HG03575 (cell line): Measurements from ENCODE around the gene MRPL58.
"Not testable (repeated sequence)": the region's sequence is repeated elsewhere in the genome, so short reads cannot be mapped to it uniquely, and the experiment has no call there.

Experiments used
- ATAC-seq: cut with Tn5 transposase; IDR thresholded peaks from one replicate; pipeline ENCODE4 v1.9.1; 2021; ENCODE audit not compliant: unreplicated experiment, insufficient number of reproducible peaks, low FRiP score; ENCODE audit errors: extremely low read depth

MRPL58 gene

DNA sequence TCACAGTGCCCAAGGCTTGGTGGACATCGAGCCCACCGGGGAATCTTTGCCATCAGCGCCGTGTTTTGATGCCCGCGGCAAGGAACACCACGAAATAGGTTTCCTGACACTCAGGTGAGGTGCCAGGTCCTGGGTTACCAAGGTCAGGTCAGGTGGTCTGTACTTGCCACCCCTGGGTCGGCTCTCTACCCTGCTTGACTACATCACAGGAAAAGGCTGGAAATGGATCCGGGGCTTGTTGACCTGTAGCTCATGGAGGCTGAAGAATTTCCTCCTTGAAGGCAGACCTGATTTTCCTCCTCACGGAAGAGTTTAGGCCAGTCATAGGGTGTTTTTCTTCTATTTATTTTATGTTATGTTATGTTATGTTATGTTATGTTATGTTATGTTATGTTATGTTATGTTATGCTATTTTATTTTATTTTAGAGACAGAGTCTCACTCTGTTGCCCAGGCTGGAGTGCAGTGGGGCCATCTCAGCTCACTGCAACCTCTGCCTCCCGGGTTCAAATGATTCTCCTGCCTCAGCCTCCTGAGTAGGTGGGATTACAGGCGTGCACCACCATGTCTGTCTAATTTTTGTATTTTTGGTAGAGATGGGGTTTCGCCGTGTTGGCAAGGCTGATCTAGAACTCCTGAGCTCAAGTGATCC, 29.7 kb upstream of the MRPL58 start:
- not testable (repeated sequence) for ATAC-seq

DNA sequence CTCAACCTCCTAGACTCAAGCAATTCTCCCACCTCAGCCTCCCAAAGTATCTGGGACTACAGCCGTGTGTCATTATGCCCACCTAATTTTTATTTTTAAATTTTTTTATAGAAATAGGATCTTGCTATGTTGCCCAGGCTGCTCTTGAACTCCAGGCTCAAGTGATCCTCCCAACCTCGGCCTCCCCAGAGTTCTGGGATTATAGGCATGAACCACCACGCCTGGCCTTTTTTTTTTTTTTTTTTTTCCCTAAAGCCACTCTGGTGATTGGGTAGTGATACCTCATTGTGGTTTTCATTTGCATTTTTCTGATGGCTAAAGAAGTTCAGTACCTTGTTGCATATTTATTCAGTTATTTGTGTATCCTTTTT, 26.3 kb upstream of the MRPL58 start:
- no peak for ATAC-seq

DNA sequence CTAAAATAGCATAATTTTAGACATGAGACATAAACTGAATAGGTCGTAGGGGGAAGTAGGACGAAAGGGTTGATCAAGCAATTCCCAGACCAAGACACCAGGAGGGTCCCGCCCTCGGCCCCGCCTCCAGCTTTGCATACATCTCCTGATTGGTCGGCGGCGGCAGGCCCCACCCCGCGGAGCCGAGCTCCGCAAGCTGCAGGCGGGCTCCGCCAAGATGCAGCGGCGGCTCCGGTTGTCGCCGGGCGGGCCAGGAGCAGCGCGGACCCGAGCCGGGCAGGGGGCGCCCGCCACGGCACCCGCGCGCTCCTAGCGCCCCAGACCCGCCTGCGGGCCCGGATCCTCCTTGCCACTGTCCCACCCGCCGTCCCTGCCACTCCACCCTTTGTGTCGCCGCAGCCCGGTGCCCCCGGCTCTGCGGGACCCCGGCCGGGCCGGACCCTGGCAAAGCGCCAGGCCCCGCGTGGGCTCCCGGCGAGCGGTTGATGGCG, 25.0 kb upstream of the MRPL58 start, which contains the start of gene CDR2L:
Gene CDR2L (plus strand): TSS at position 215 of the 491 bp plus-strand sequence. CDS start 412 bp downstream, outside the sequence.
- no peak for ATAC-seq

DNA sequence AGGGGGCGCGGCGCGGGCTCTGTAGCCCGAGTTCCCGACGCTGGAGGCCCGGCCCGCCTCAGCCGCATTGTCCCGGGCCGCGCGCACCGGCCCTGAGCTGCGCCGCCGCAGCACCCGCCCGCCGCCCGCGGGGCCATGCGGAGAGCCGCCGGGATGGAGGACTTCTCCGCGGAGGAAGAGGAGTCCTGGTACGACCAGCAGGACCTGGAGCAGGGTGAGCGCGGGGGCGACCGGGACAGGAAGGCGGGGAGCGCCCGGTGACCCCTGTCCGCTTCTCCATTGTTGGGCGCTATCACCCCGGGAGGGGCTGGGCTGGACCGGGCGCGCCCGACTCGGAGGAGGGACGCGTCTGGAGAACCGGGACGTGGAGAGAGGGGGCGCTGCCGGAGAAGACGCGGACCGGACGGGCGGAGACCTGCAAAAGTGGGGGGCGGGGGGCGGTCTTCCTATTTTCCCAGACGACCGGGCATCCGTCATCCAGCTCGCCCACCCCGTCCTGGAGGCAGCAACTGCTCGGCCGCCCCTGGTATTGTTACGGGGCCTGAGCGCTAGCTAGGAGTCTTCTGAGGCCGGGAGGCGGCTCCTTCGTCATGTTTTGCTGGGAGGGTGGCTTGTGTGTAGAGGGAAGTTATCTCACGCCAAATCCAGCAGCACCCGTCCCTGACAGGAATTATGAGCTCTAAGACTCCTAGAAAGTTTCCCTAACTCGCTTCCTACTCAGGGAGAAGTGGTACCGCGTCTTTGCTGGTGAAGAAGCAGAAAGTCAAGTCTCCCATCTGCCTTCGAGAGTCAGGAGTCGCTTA, 24.4 kb upstream of the MRPL58 start:
- no peak for ATAC-seq

DNA sequence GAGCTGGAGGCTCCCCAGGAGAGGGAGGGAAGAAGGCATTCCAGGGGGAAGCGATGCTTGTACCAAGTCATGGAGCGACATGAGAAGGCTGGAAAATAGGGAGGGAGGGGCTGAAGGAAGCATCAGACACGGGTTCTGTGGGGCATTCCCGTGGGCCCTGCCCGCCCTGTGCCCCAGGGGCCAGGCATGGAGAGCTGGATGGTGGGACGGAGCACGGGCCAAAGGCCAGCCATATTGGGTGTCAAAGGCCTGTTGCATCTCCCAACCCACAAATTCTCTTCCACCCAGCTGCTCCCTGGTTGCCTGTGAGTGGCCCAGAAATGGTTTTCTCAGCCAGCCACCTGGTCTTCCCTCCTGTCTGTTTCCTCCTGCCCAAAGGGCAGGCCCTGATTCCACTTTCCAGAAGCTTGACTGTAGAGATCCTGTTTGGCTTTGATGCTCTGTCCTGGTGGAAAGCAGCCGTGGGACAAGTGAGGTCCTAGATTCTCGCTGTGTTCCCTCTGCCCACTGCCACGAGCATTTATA, 21.8 kb upstream of the MRPL58 start:
- no peak for ATAC-seq

DNA sequence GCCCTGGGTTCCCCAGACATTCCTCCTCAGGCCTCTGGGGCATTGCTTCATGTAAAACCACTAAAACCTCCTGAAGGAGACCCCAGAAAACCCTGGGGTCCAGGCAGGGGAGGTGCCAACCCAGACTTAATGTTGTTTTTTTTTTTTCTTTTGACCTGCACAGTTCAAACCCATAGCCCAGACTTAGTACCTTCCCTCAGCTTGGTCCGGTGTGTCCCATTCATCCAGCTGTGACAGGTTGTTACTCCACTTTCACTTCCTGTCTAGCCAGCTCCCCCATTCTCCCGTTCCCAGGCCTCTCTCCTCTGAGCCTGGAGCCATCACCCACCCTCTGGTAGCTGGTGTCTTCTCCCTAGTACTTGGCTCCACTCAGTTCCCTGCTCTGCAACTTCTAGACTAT, 20.2 kb upstream of the MRPL58 start:
- ATAC-seq, result no peak

DNA sequence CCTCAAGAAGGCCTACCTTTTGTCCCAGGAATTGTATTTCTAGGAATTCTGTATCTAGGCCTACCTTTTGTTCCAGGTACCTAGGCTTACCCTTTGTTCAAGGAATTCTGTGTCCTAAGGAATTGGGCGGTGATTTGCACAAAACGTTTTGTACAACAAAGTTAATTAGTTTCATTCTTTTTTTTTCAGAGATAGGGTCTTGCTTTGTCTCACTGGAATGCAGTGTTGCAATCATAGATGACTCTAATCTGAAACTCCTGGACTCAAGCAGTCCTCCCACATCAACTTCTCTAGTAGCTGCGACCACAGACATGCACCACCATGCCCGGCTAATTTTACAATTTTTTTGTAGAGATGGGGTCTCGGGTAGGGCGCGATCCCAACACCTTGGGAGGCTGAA, 18.0 kb upstream of the MRPL58 start:
- no peak for ATAC-seq

DNA sequence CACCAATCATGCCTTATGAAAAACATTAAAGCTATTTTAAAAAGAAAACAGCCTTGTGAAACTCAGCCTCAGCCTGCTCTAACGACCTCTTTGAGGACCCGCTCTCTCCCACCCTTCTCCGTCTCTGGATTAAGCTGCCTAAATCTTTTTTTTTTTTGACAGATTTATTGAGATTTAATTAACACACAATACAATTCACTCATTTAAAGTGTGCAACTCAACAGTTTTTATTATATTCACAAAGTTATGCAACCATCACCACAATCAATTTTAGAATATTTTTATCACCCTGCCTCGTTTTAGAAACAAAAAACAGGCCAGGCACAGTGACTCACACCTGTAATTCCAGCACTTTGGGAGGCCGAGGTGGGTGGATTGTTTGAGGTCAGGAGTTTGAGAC, 16.6 kb upstream of the MRPL58 start:
- ATAC-seq, result no peak

DNA sequence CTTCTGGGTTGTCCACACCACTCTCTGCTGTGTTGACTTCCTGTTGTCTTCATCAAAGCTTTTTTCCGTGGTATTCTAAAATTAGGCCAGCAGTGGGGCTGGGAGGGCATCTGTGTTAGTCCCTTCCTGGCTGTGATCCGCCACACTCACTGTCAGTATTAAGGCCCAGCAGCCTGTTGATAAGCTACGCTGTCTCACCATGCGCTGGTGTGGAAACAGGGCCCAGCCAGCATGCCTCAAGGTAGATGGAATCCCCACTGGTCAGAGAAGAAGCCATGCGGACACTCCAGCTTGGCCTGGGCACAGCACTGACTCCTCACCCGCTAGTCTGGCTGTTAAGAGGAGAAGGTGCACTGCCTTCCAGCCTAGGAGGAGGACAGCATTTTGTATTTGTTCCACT, 13.7 kb upstream of the MRPL58 start:
- no peak for ATAC-seq

DNA sequence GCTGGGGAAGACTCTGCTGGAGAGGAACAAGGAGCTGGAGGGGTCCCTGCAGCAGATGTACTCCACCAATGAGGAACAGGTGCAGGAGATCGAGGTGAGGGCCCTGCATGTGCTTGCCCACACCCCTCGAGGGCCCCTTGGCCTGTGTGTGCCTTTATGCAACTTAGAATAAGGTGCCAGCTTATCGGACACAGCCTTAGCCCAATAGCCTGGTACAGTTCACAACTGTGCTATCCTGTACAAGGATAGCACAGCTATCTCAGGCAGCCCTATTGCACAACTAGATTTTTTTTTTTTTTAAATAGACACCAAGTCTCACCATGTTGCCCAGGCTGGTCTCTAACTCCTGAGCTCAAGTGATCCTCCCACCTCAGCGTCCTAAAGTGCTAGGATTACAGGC, 12.9 kb upstream of the MRPL58 start:
- no peak for ATAC-seq

DNA sequence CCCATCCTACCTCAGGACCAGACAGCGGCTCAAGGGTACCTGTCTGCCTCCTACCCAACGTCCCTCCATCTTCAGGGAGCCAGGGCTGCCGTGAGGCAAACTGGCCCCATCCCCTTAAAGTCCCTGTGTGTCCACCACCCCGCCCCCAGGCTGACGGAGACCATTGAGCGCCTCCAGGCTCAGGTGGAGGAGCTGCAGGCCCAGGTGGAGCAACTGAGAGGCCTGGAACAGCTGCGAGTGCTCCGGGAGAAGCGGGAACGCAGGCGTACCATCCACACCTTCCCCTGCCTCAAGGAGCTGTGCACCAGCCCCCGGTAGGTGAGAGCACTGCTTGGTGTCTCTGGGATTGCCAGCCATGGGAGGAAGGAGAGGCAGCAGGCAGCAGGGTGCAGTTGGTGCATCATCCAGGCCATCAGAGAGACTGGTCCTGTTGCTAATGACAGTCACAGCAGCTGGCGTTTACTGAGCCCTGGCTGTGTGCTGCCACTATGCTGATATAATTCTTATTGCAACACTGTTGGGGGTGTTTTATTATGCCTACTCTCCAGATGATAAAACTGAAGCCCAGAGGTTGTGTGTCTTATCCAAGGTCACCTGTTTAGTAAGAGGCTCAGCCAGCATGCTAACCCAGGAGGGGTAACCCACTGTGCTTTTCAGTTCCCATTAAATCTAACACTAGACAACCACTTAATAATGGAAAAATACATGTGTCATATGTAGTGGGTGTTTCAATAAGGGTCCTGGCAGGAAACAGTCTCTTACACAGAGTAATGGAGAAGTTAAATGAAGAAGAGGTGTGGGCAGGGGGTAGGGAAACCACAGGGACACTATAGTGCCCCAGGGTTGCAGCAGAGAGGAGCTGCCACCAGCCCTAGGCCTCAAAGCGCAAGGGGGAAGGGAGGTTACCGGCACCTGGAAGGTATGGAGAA, 10.3 kb upstream of the MRPL58 start:
- ATAC-seq, result no peak

DNA sequence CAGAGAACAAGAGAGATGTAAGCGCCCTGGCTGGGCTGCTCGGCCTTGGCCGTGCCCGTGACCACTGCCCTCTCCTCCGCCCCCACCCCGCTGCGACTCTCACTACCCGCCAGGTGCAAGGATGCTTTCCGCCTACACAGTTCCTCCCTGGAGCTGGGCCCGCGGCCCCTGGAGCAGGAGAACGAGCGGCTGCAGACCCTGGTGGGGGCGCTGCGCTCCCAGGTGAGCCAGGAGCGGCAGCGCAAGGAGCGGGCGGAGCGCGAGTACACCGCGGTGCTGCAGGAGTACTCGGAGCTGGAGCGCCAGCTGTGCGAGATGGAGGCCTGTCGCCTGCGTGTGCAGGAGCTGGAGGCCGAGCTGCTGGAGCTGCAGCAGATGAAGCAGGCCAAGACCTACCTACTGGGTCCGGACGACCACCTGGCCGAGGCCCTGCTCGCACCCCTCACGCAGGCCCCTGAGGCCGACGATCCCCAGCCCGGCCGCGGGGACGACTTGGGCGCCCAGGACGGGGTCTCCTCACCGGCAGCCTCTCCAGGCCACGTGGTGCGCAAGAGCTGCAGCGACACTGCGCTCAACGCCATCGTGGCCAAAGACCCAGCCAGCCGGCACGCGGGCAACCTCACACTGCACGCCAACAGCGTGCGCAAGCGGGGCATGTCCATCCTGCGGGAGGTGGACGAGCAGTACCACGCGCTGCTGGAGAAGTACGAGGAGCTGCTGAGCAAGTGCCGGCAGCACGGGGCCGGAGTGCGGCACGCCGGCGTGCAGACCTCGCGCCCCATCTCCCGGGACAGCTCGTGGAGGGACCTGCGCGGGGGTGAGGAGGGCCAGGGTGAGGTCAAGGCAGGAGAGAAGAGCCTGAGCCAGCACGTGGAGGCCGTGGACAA, 9.2 kb upstream of the MRPL58 start:
- no peak for ATAC-seq

DNA sequence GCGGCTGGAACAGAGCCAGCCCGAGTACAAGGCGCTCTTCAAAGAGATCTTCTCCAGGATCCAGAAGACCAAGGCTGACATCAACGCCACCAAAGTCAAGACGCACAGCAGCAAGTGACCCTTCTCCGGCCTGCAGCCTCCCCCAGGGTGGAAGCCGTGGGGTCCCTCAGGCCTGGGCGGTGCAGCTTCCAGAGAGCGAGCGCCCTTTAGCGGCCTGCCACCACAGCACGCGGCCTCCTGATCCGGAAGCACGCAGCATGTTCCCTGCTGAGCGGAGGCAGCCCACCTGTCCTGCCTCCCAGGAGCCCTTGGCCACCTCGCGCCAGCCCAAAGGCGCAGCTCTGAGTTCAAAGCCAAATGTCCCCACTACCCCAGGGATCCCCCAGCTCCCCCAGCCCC, 8.5 kb upstream of the MRPL58 start:
- no peak for ATAC-seq

DNA sequence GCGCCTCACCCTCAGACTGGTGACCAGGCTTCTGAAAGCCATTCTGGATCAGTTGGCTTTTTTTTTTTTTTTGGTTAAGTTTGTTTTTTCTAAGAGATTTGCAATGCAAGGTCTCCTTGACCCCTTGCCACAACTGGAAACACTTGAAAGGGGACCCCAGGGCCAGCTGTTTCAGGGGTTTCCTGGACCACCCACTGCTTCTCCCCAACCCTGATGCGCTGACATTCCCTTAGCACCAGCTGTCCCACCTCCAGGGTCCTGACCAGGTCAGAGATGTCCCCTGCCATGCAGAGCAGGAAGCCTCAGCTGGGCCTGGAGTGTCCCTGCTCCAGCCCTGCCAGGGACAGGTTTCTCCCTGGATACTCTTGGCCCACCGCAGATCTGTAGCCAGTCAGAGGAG, 8.1 kb upstream of the MRPL58 start:
- ATAC-seq, result no peak

DNA sequence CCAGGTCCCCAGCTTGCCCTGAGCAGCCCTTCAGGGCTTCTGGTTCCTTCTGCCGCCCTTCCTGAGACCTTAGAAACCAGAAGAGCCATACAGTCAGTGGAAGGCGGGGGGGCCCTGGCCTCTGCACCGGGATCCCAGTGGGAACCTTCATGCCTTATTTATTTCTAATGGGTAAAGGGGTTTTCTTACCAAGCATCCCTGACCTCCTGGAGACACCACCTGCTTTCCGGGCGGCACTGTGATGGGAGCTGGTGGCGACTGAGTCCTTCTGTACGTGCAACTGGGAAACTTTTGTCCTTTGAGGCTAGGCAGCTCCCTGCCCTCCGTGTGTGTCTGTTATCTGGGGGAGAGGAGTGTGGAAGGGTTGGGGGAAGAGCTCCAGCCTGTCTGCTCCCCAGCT, 7.2 kb upstream of the MRPL58 start:
- ATAC-seq, result no peak

DNA sequence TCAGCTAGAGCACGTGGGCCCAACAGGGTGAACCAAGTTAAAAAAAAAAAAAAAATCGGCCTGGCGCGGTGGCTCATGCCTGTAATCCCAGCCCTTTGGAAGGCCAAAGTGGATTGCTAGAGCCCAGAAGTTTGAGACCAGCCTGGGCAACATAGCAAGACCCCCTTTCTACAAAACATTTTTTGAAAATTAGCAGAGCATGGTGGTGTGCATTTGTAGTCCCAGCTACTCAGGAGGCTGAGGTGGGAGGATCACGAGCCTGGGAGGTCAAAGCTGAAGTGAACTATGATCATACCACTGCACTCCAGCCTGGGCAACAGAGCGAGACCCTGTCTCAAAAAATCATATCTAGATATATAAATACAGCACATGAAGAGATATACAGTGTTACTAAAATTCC, 6.4 kb upstream of the MRPL58 start:
- ATAC-seq, result not testable (repeated sequence)

DNA sequence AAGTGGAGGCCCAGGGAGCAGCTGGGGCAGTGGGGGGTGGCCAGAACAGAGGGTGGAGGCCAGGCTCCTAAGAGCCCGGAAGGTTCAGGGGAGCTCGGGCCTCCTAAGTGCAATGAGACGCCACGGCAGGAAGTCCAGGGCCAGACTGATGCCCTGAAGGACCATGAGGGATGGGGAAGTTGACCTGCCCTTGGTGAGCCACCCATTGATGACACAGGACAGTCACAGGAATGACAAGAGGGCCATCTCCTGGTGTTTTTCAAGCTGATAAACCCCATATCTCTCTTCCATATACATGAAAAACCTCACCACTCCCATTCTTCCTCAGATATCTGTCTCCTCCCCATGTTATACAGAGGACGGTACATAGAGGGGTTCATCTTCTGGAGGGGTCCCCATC, 5.8 kb upstream of the MRPL58 start:
- no peak for ATAC-seq

DNA sequence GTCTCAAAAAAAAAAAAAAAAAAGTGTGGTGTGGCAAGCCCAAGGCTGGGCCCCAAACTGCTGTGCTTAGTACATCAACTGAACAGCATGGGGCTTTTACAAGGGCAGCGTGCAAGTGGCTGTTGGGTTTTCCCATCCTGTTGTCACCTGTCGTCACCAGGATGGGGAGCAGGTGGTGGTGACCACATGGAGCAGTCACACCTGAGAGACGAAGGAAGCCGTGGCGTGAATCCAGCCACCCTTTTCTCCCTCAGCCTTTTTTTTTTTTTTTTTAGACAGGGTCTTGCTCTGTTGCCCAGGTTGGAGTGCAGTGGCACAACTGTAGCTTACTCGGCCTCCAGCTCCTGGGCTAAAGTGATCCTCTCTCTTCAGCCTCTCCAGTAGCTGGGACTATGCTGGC, 4.1 kb upstream of the MRPL58 start:
- no peak for ATAC-seq
